CD14-positive monocyte (primary cell): ENCODE measurements around the gene ANGPTL4. TPM values are rescaled to one million over a fixed set of nuclear protein-coding genes. Genes with fewer than 3 reads are reported as not detected.
A peak's percentile ranks its signal among the peaks of the same experiment; 100 is the strongest.

Source experiments
- DNase-seq, 3 donors: peaks; one replicate each; pipeline ENCODE4 v3.0.0-alpha.2; 2011 to 2022
- H2AFZ ChIP-seq: 2 replicates; pipeline ENCODE4 v1.6.0; 2012; ENCODE audit warnings: mild to moderate bottlenecking, low read depth, low read length, inconsistent platforms; ENCODE audit not compliant: insufficient read depth, poor library complexity, severe bottlenecking
- H3K27ac ChIP-seq, 2 donors: 1 replicate in 1 of 2; 2 replicates in 1 of 2; pipeline ENCODE4 v1.5.1; 2012 to 2013; ENCODE audit warnings: low read length in 2 of 2, control low read depth in 1 of 2, inconsistent platforms in 1 of 2, low read depth in 1 of 2, mild to moderate bottlenecking in 1 of 2
- H3K27me3 ChIP-seq, 2 donors: one replicate each; pipeline versions ENCODE4 v1.6.0 to v1.6.1; 2011 to 2013; ENCODE audit warnings: low read length in 2 of 2; ENCODE audit not compliant: control insufficient read depth in 2 of 2, insufficient read depth in 2 of 2
- H3K36me3 ChIP-seq, 2 donors: replicated peaks in 1 of 2; 1 replicate in 1 of 2; 2 replicates in 1 of 2; pipeline versions ENCODE4 v1.5.1 to v1.6.1; 2012 to 2013; ENCODE audit warnings: low read length in 2 of 2, control low read depth in 1 of 2, inconsistent platforms in 1 of 2, mild to moderate bottlenecking in 1 of 2; ENCODE audit not compliant: insufficient read depth in 2 of 2, control insufficient read depth in 1 of 2
- H3K4me1 ChIP-seq, 2 donors: 1 replicate in 1 of 2; 2 replicates in 1 of 2; pipeline versions ENCODE4 v1.5.1 to v1.6.1; 2012 to 2013; ENCODE audit warnings: low read length in 2 of 2, control low read depth in 1 of 2, inconsistent platforms in 1 of 2, mild to moderate bottlenecking in 1 of 2, moderate library complexity in 1 of 2; ENCODE audit not compliant: insufficient read depth in 2 of 2, control insufficient read depth in 1 of 2
- H3K4me2 ChIP-seq: replicated peaks from 2 replicates; pipeline ENCODE3; 2012; ENCODE audit warnings: low read length, moderate library complexity, mild to moderate bottlenecking; ENCODE audit not compliant: poor library complexity, severe bottlenecking; ENCODE audit errors: extremely low read depth
- H3K4me3 ChIP-seq, 3 experiments: fragments of 200-600 bp in 1 of 3; sonication (generic) in 1 of 3; replicated peaks in 1 of 3; 1 replicate in 2 of 3; 2 replicates in 1 of 3; pipeline ENCODE4 v1.5.1; 2011 to 2013; ENCODE audit warnings: low read length in 3 of 3, mild to moderate bottlenecking in 3 of 3, control low read depth in 2 of 3, low read depth in 2 of 3, inconsistent platforms in 1 of 3, moderate library complexity in 1 of 3
- H3K79me2 ChIP-seq: 2 replicates; pipeline ENCODE4 v1.6.0; 2012; ENCODE audit warnings: mild to moderate bottlenecking, control low read depth, inconsistent platforms, low read length, moderate library complexity; ENCODE audit not compliant: insufficient read depth
- H3K9ac ChIP-seq: 2 replicates; pipeline ENCODE4 v1.6.0; 2017; ENCODE audit warnings: low read length, mild to moderate bottlenecking; ENCODE audit not compliant: insufficient read depth, poor library complexity, severe bottlenecking
- H3K9me3 ChIP-seq, 2 donors: replicated peaks in 1 of 2; 1 replicate in 1 of 2; 2 replicates in 1 of 2; pipeline versions ENCODE4 v1.5.1 to v1.6.1; 2012 to 2013; ENCODE audit warnings: low read length in 2 of 2, control low read depth in 1 of 2; ENCODE audit not compliant: control insufficient read depth in 1 of 2, insufficient read depth in 1 of 2
- H4K20me1 ChIP-seq: 2 replicates; pipeline ENCODE4 v1.6.0; 2012; ENCODE audit warnings: mild to moderate bottlenecking, low read length, control low read depth, moderate library complexity; ENCODE audit not compliant: insufficient read depth
- H3K27ac Mint-ChIP-seq, 7 donors: one replicate each; pipeline ENCODE4 v1.8.0; 2020; ENCODE audit warnings: mild to moderate bottlenecking in 7 of 7, mixed read lengths in 7 of 7, moderate library complexity in 6 of 7, inconsistent platforms in 2 of 7
- H3K27me3 Mint-ChIP-seq, 3 donors: one replicate each; pipeline ENCODE4 v1.8.0; 2021 to 2022; ENCODE audit warnings: low read depth in 3 of 3, mild to moderate bottlenecking in 3 of 3, mixed read lengths in 3 of 3, moderate library complexity in 3 of 3, inconsistent platforms in 1 of 3
- H3K36me3 Mint-ChIP-seq, 2 donors: one replicate each; pipeline ENCODE4 v1.8.0; 2020; ENCODE audit warnings: mixed read lengths in 2 of 2, inconsistent platforms in 1 of 2, mild to moderate bottlenecking in 1 of 2
- H3K4me1 Mint-ChIP-seq: one replicate; pipeline ENCODE4 v1.8.0; 2020; ENCODE audit warnings: mild to moderate bottlenecking, mixed read lengths
- H3K4me3 Mint-ChIP-seq, 2 donors: one replicate each; pipeline ENCODE4 v1.8.0; 2020; ENCODE audit warnings: mild to moderate bottlenecking in 2 of 2, mixed read lengths in 2 of 2, moderate library complexity in 1 of 2
- H3K9me3 Mint-ChIP-seq, 7 donors: one replicate each; pipeline ENCODE4 v1.8.0; 2020 to 2022; ENCODE audit warnings: mixed read lengths in 7 of 7, mild to moderate bottlenecking in 6 of 7, moderate library complexity in 6 of 7, inconsistent platforms in 2 of 7
- WGBS: methylation state at CpG from one replicate; pipeline ENCODE4 v1.1.5; 2013; ENCODE audit warnings: missing lambda C conversion rate; ENCODE audit not compliant: insufficient coverage; 5-methylcytosine and 5-hydroxymethylcytosine counted together
- intact Hi-C, 2 donors: fragments of 100-400 bp; cut with micrococcal nuclease; formaldehyde crosslinking; loops; one replicate each; pipeline versions ENCODE4 v1.15.0 to v1.15.1; 2023
- polyA plus RNA-seq, 3 donors: library from polyadenylated mRNA; depleted of rRNA in 1 of 3; unstranded in 2 of 3; stranded (reverse) in 1 of 3; fragments of 300-500 nt in 2 of 3; fragments of >200 nt in 1 of 3; fragmentation: Illumina TruSeq in 2 of 3; gene quantifications; 1 replicate in 2 of 3; 2 replicates in 1 of 3; pipeline ENCODE4 v1.2.3, GENCODE V29; 2012 to 2021
- TF ChIP-seq, protein P1 (sequence below): fragments of 200-600 bp; IDR thresholded peaks from one replicate; pipeline ENCODE4 v1.8.0; 2022; ENCODE audit warnings: antibody characterized with exemption, mild to moderate bottlenecking

The ANGPTL4 gene
- polyA plus RNA-seq, 3 donors: not detected

DNA sequence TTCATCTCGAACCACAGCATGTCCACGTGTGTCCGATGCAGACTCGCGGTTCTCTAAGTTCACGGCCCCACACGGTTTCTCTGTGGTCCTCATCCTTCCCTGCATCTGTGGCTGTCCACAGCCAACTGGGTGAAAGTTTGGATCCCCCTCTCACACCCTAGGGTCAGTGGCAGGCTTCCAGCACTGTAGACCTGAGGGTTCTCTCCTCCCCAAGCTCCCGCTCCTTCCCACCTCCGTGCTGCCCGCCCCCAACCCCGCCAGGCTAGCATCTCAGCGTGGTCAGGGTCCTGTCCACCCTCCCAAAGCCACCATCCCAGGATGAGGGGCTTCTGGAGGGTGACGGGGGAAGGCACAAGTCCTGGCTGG, 3.0 kb downstream of the ANGPTL4 start:
- intact Hi-C loops: no loop called here
- H2AFZ ChIP-seq: no peak overlapping the region
- H3K79me2 ChIP-seq: no peaks in the 10 kb centered on the region
- Mint-ChIP-seq H3K9me3 (peaks cover 0 to 13% (median 4%) of the 10 kb centered on the region in 7 donors), H3K27ac (peak overlapping the region in 1 of 7 donors; percentile 57), H3K36me3 (peaks cover 0 to 1% of the 10 kb centered on the region in 2 donors), H3K4me3 (no peak overlapping the region), H3K27me3 (peaks cover 64 to 72% (median 66%) of the 10 kb centered on the region in 3 donors), H3K4me1 (peaks cover 27% of the 10 kb centered on the region)
- H3K9me3 ChIP-seq: peaks cover 0 to 13% of the 10 kb centered on the region in 2 donors
- 86% methylated on average over 7 of the region's 13 CpGs for WGBS
- H3K27me3 ChIP-seq: peaks cover 12 to 53% of the 10 kb centered on the region in 2 donors
- DNase-seq: no peak
- no peaks in the 10 kb centered on the region for H4K20me1 ChIP-seq
- no peak overlapping the region for H3K9ac ChIP-seq
- no peaks in the 10 kb centered on the region for H3K36me3 ChIP-seq
- no peak overlapping the region for H3K4me3 ChIP-seq
- H3K4me2 ChIP-seq: no peak overlapping the region
- TF ChIP-seq, protein P1, sequence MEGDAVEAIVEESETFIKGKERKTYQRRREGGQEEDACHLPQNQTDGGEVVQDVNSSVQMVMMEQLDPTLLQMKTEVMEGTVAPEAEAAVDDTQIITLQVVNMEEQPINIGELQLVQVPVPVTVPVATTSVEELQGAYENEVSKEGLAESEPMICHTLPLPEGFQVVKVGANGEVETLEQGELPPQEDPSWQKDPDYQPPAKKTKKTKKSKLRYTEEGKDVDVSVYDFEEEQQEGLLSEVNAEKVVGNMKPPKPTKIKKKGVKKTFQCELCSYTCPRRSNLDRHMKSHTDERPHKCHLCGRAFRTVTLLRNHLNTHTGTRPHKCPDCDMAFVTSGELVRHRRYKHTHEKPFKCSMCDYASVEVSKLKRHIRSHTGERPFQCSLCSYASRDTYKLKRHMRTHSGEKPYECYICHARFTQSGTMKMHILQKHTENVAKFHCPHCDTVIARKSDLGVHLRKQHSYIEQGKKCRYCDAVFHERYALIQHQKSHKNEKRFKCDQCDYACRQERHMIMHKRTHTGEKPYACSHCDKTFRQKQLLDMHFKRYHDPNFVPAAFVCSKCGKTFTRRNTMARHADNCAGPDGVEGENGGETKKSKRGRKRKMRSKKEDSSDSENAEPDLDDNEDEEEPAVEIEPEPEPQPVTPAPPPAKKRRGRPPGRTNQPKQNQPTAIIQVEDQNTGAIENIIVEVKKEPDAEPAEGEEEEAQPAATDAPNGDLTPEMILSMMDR: no peak
- H3K4me1 ChIP-seq: peaks cover 15 to 16% of the 10 kb centered on the region in 2 donors
- no peak overlapping the region for H3K27ac ChIP-seq

DNA sequence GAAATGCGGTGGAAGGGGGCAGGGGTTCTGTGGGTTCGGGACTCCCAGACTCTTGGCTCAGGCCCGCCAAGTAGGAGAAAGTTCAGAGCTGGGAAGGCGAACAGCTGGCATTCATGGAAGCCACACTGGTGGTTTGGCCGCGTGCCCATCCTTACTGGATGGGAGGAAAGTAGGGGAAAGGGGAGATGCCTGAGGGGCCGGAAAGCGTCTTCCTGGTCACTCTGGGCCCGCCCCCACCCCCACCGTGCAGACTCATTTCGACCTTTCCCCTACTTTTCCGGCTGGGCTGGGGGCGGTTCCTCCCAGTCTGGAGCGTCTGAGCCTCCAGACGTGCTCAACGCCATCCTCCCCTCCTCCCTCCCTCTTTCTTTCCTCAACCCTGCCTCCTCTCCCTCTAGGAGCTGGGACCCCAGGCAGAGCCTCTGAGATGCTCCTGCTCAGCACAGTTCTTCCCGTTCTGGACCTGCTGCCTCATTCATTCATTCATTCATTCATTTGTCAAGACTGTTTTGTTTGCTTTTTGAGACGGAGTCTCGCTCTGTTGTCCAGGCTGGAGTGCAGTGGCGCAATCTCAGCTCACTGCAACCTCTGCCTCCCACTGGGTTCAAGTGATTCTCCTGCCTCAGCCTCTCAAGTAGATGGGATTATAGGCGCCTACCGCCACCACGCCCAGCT, 3.5 kb downstream of the ANGPTL4 start:
- Histone ChIP-seq H3K79me2 (no peaks in the 10 kb centered on the region), H3K9ac (no peak overlapping the region), H2AFZ (no peak overlapping the region), H3K27ac (no peak overlapping the region), H3K4me1 (peaks cover 13 to 15% of the 10 kb centered on the region in 2 donors), H3K36me3 (no peaks in the 10 kb centered on the region), H4K20me1 (no peaks in the 10 kb centered on the region), H3K9me3 (peaks cover 0 to 13% of the 10 kb centered on the region in 2 donors), H3K4me2 (no peak overlapping the region), H3K4me3 (no peak overlapping the region), H3K27me3 (peaks cover 12 to 48% of the 10 kb centered on the region in 2 donors)
- TF ChIP-seq, protein P1: no peak
- peaks cover 0 to 13% (median 4%) of the 10 kb centered on the region in 7 donors for H3K9me3 Mint-ChIP-seq
- 16% methylated on average over 17 of the region's 23 CpGs for WGBS
- peaks cover 0 to 1% of the 10 kb centered on the region in 2 donors for H3K36me3 Mint-ChIP-seq
- H3K4me3 Mint-ChIP-seq: peak overlapping the region in 1 of 2 donors; percentile 69
- peaks cover 22% of the 10 kb centered on the region for H3K4me1 Mint-ChIP-seq
- intact Hi-C loops: no loop called here
- DNase-seq: no peak
- peaks cover 58 to 67% (median 61%) of the 10 kb centered on the region in 3 donors for H3K27me3 Mint-ChIP-seq
- peak overlapping the region in 1 of 7 donors; percentile 57 for H3K27ac Mint-ChIP-seq
